ENCODE measurements around the gene MRPL24. TPM values are rescaled to one million over a fixed set of nuclear protein-coding genes. Genes with fewer than 3 reads are reported as not detected.

The MRPL24 gene
- polyA plus RNA-seq, 2 of the 4 experiments (the other 2 are of a cell fraction) = 170 to 198 TPM

GRCh38 chr1:156767101-156767878, 26.4 kb upstream of the MRPL24 start, which contains the start of gene PRCC:
TSS of gene PRCC (plus strand) at chr1:156767535. CDS start at chr1:156767772, 237 bp downstream.
- ChIA-PET CTCF (interaction anchor here (0.7 to 13.3 kb wide), 15 partner anchors 12 to 123 kb away, joined by 3 to 130 read pairs (median 5); partner anchors contain the start of genes HDGF, ISG20L2, METTL25B and MRPL24), POLR2A (interaction anchor here (0.6 to 3.9 kb wide), 10 partner anchors 9 to 266 kb away, joined by 3 to 44 read pairs (median 6); partner anchors contain the start of genes HDGF, ISG20L2, METTL25B and MRPL24)
- peak; percentile 85 for FAIRE-seq
- Histone ChIP-seq H3K27ac (peak within 1 kb of the TSS; percentile 91 to 94), H3K9me3 (no peaks in the 10 kb centered on the region), H3K4me2 (peak within 1 kb of the TSS; percentile 97), H3K4me1 (peaks cover 24% of the 10 kb centered on the region), H3K4me3 (peak within 1 kb of the TSS; percentile 83)
- WGBS (ENCODE audit: missing lambda C conversion rate) = 1% methylated on average over 43 of the region's 50 CpGs
- peak; percentile 90 to 100 for DNase-seq (ENCODE audit: low read depth in 1 of 2, low spot score in 1 of 2)
- peak; percentile 97 for ATAC-seq
- TF ChIP-seq HEYL (CRISPR knock-in tag; IDR thresholded peaks at IDR 0.05) (no peak), CHD2 (IDR thresholded peaks at IDR 0.05; ENCODE audit: low read length, partially characterized antibody) (no peak), ZC3H11A (IDR thresholded peaks at IDR 0.05) (no peak), SREBF2 (IDR thresholded peaks at IDR 0.05) (no peak), REST (IDR thresholded peaks at IDR 0.05) (no peak), HMGXB4 (CRISPR knock-in tag; IDR thresholded peaks at IDR 0.05; ENCODE audit: borderline replicate concordance) (peak; percentile 100), PBX3 (IDR thresholded peaks at IDR 0.05) (no peak), CBX8 (IDR thresholded peaks at IDR 0.05) (peak; percentile 76; the same call in 1 of the 2 replicates), ZNF302 (CRISPR knock-in tag; IDR thresholded peaks at IDR 0.05) (no peak), MAFK (IDR thresholded peaks at IDR 0.05; ENCODE audit: partially characterized antibody) (no peak), EHF (CRISPR knock-in tag; IDR thresholded peaks at IDR 0.05) (no peak), HOXB5 (CRISPR knock-in tag; IDR thresholded peaks at IDR 0.05) (no peak), BCL3 (IDR thresholded peaks at IDR 0.05) (no peak), ZSCAN20 (CRISPR knock-in tag; IDR thresholded peaks at IDR 0.05) (no peak), NR3C1 (IDR thresholded peaks at IDR 0.05) (no peak), JUNB (IDR thresholded peaks at IDR 0.05) (no peak), EHMT2 (IDR thresholded peaks at IDR 0.05; ENCODE audit: low read depth) (no peak), FOSB (CRISPR knock-in tag; IDR thresholded peaks at IDR 0.05) (no peak), MAZ (IDR thresholded peaks at IDR 0.05; ENCODE audit: borderline replicate concordance, low read depth, low read length) (no peak), FOSL2 (IDR thresholded peaks at IDR 0.05) (no peak), FOSL2 (CRISPR knock-in tag; IDR thresholded peaks at IDR 0.05) (peak; percentile 26), RARB (CRISPR knock-in tag; IDR thresholded peaks at IDR 0.05) (no peak), EP300 (IDR thresholded peaks at IDR 0.05) (no peak), CHD4 (IDR thresholded peaks at IDR 0.05; ENCODE audit: borderline replicate concordance) (no peak), GATA3 (IDR thresholded peaks at IDR 0.05; ENCODE audit: borderline replicate concordance) (no peak), KDM5A (IDR thresholded peaks at IDR 0.05) (peak; percentile 70), NPAS2 (CRISPR knock-in tag; IDR thresholded peaks at IDR 0.05; ENCODE audit: borderline replicate concordance) (no peak), KDM1A (IDR thresholded peaks at IDR 0.05; ENCODE audit: low read depth) (no peak), JUN (IDR thresholded peaks at IDR 0.05) (peak; percentile 49 to 85; a peak in 4 of 5 replicates), RNF2 (IDR thresholded peaks at IDR 0.05; ENCODE audit: borderline replicate concordance, low read depth) (no peak)
- TF ChIP-seq, protein P1, sequence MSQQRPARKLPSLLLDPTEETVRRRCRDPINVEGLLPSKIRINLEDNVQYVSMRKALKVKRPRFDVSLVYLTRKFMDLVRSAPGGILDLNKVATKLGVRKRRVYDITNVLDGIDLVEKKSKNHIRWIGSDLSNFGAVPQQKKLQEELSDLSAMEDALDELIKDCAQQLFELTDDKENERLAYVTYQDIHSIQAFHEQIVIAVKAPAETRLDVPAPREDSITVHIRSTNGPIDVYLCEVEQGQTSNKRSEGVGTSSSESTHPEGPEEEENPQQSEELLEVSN (IDR thresholded peaks at IDR 0.05; ENCODE audit: borderline replicate concordance, low read depth) = no peak
- TF ChIP-seq, protein P2, sequence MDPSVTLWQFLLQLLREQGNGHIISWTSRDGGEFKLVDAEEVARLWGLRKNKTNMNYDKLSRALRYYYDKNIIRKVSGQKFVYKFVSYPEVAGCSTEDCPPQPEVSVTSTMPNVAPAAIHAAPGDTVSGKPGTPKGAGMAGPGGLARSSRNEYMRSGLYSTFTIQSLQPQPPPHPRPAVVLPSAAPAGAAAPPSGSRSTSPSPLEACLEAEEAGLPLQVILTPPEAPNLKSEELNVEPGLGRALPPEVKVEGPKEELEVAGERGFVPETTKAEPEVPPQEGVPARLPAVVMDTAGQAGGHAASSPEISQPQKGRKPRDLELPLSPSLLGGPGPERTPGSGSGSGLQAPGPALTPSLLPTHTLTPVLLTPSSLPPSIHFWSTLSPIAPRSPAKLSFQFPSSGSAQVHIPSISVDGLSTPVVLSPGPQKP (IDR thresholded peaks at IDR 0.05; ENCODE audit: low read depth, low read length) = no peak

Data from A549 (cell line).